H9 (cell line): ENCODE measurements around the gene PRKCA. TPM values are rescaled to one million over a fixed set of nuclear protein-coding genes. Genes with fewer than 3 reads are reported as not detected.

Source experiments
- DNase-seq: peaks from one replicate; pipeline ENCODE4 v3.0.0-alpha.2; 2017
- H2AFZ ChIP-seq: one replicate; pipeline ENCODE4 v1.6.1; 2013; ENCODE audit warnings: mild to moderate bottlenecking, low read length, control low read depth, moderate library complexity
- H2AK5ac ChIP-seq: 2 replicates; pipeline ENCODE4 v1.6.1; 2013; ENCODE audit warnings: low read length, control low read depth, mixed read lengths; ENCODE audit not compliant: insufficient read length
- H2BK120ac ChIP-seq: one replicate; pipeline ENCODE4 v1.6.1; 2013; ENCODE audit warnings: low read depth, mild to moderate bottlenecking, low read length, control low read depth, inconsistent platforms; ENCODE audit not compliant: poor library complexity, severe bottlenecking
- H2BK12ac ChIP-seq: 2 replicates; pipeline ENCODE4 v1.6.1; 2013; ENCODE audit warnings: low read length, control low read depth, mixed read lengths, low read depth; ENCODE audit not compliant: insufficient read length
- H2BK15ac ChIP-seq: 2 replicates; pipeline ENCODE4 v1.6.1; 2013; ENCODE audit warnings: low read depth, low read length, control low read depth
- H2BK20ac ChIP-seq: one replicate; pipeline ENCODE4 v1.6.1; 2013; ENCODE audit warnings: low read depth, mild to moderate bottlenecking, low read length, control low read depth, inconsistent platforms; ENCODE audit not compliant: poor library complexity, severe bottlenecking
- H2BK5ac ChIP-seq: 2 replicates; pipeline ENCODE4 v1.6.1; 2013; ENCODE audit warnings: low read length, control low read depth, mixed read lengths; ENCODE audit not compliant: insufficient read length
- H3K14ac ChIP-seq: 2 replicates; pipeline ENCODE4 v1.6.1; 2013; ENCODE audit warnings: low read length, control low read depth; ENCODE audit not compliant: insufficient read depth
- H3K18ac ChIP-seq: 2 replicates; pipeline ENCODE4 v1.6.1; 2013; ENCODE audit warnings: low read depth, mild to moderate bottlenecking, mixed read lengths, low read length, control low read depth; ENCODE audit not compliant: insufficient read length
- H3K23ac ChIP-seq: 2 replicates; pipeline ENCODE4 v1.6.1; 2013; ENCODE audit warnings: low read length, control low read depth, mixed read lengths, low read depth; ENCODE audit not compliant: insufficient read length
- H3K23me2 ChIP-seq: 2 replicates; pipeline ENCODE4 v1.6.1; 2013; ENCODE audit warnings: low read depth, mild to moderate bottlenecking, mixed read lengths, low read length, control low read depth; ENCODE audit not compliant: insufficient read length, poor library complexity, severe bottlenecking
- H3K27ac ChIP-seq: 2 replicates; pipeline ENCODE4 v1.5.1; 2013; ENCODE audit warnings: low read length, control low read depth, mixed read lengths, low read depth; ENCODE audit not compliant: insufficient read length
- H3K27me3 ChIP-seq: 2 replicates; pipeline ENCODE4 v1.6.1; 2013; ENCODE audit warnings: low read length, control low read depth, inconsistent platforms; ENCODE audit not compliant: insufficient read depth
- H3K4ac ChIP-seq: 2 replicates; pipeline ENCODE4 v1.6.1; 2013; ENCODE audit warnings: low read depth, mild to moderate bottlenecking, control low read depth, inconsistent platforms, low read length, moderate library complexity
- H3K4me1 ChIP-seq: 2 replicates; pipeline ENCODE4 v1.6.1; 2013; ENCODE audit warnings: low read length, control low read depth, inconsistent platforms; ENCODE audit not compliant: insufficient read depth
- H3K4me2 ChIP-seq: 2 replicates; pipeline ENCODE4 v1.6.1; 2013; ENCODE audit warnings: low read length, control low read depth, mixed read lengths; ENCODE audit not compliant: insufficient read length, insufficient read depth
- H3K56ac ChIP-seq: 2 replicates; pipeline ENCODE4 v1.6.1; 2013; ENCODE audit warnings: low read depth, mild to moderate bottlenecking, mixed read lengths, low read length, control low read depth; ENCODE audit not compliant: insufficient read length
- H3K79me1 ChIP-seq: 2 replicates; pipeline ENCODE4 v1.6.1; 2013; ENCODE audit warnings: low read depth, mild to moderate bottlenecking, moderate library complexity, low read length, control low read depth, inconsistent platforms; ENCODE audit not compliant: insufficient read depth, poor library complexity, severe bottlenecking
- H3K79me2 ChIP-seq: 2 replicates; pipeline ENCODE4 v1.6.1; 2013; ENCODE audit warnings: low read length, control low read depth, inconsistent platforms; ENCODE audit not compliant: insufficient read depth
- H3K9ac ChIP-seq: 2 replicates; pipeline ENCODE4 v1.6.1; 2013; ENCODE audit warnings: low read length, control low read depth, mixed read lengths; ENCODE audit not compliant: insufficient read length; ENCODE audit errors: extremely low read depth
- H3K9me3 ChIP-seq: one replicate; pipeline ENCODE4 v1.6.1; 2013; ENCODE audit warnings: low read depth, low read length, inconsistent platforms; ENCODE audit not compliant: control insufficient read depth
- H3T11ph ChIP-seq: one replicate; pipeline ENCODE4 v1.6.1; 2013; ENCODE audit warnings: mild to moderate bottlenecking, low read length, control low read depth, inconsistent platforms
- H4K20me1 ChIP-seq: one replicate; pipeline ENCODE4 v1.6.1; 2013; ENCODE audit not compliant: control insufficient read depth, insufficient read length, insufficient read depth
- H4K5ac ChIP-seq: 2 replicates; pipeline ENCODE4 v1.6.1; 2013; ENCODE audit warnings: low read depth, mild to moderate bottlenecking, mixed read lengths, low read length, control low read depth; ENCODE audit not compliant: insufficient read length
- H4K8ac ChIP-seq: replicated peaks from 2 replicates; pipeline ENCODE4 v1.6.1; 2013; ENCODE audit warnings: low read length, control low read depth, mixed read lengths, low read depth; ENCODE audit not compliant: insufficient read length
- H4K91ac ChIP-seq: 2 replicates; pipeline ENCODE4 v1.6.1; 2013; ENCODE audit warnings: low read depth, mild to moderate bottlenecking, moderate library complexity, mixed read lengths, low read length, control low read depth; ENCODE audit not compliant: insufficient read length
- H3K27ac Mint-ChIP-seq, 3 experiments: 2 replicates in 2 of 3; 3 replicates in 1 of 3; pipeline ENCODE4 v1.8.0; 2020 to 2021; ENCODE audit warnings: mixed read lengths in 3 of 3, mild to moderate bottlenecking in 1 of 3, moderate library complexity in 1 of 3
- H3K27me3 Mint-ChIP-seq: 2 replicates; pipeline ENCODE4 v1.8.0; 2021; ENCODE audit warnings: low read depth, mild to moderate bottlenecking, moderate library complexity, mixed read lengths
- H3K36me3 Mint-ChIP-seq, 3 experiments: 2 replicates in 2 of 3; 3 replicates in 1 of 3; pipeline ENCODE4 v1.8.0; 2020 to 2021; ENCODE audit warnings: low read depth in 3 of 3, mixed read lengths in 3 of 3; ENCODE audit not compliant: insufficient read depth in 1 of 3
- H3K4me1 Mint-ChIP-seq, 2 experiments: 2 replicates each; pipeline ENCODE4 v1.8.0; 2020; ENCODE audit warnings: mixed read lengths in 2 of 2
- H3K4me3 Mint-ChIP-seq, 2 experiments: 2 replicates in 1 of 2; 3 replicates in 1 of 2; pipeline ENCODE4 v1.8.0; 2020 to 2021; ENCODE audit warnings: mild to moderate bottlenecking in 2 of 2, mixed read lengths in 2 of 2, moderate library complexity in 1 of 2
- H3K9me3 Mint-ChIP-seq, 2 experiments: 2 replicates in 1 of 2; 3 replicates in 1 of 2; pipeline ENCODE4 v1.8.0; 2020; ENCODE audit warnings: mild to moderate bottlenecking in 2 of 2, mixed read lengths in 2 of 2, moderate library complexity in 1 of 2
- CTCF ChIP-seq: fragments of 200-600 bp; sonication (generic); conservative IDR thresholded peaks from 3 replicates; pipeline ENCODE4 v1.8.0; 2021; ENCODE audit warnings: antibody characterized with exemption, mild to moderate bottlenecking
- WGBS: extraction: QIAGEN DNeasy Blood & Tissue Kit; methylation state at CpG from one replicate; pipeline ENCODE4 v1.1.7; 2013; ENCODE audit warnings: missing lambda C conversion rate, low lambda C conversion rate, mixed read lengths; ENCODE audit not compliant: insufficient read length; ENCODE audit errors: extremely low coverage; 5-methylcytosine and 5-hydroxymethylcytosine counted together
- total RNA-seq: library from RNA; stranded (reverse); gene quantifications from 2 replicates; pipeline ENCODE4 v1.2.1, GENCODE V29; 2021

Gene PRKCA
- total RNA-seq, 1 experiment from 2014 or later = 10.5 TPM

GRCh38 chr17:66416207-66416940 lies 114.0 kb downstream of the PRKCA start:
- Histone ChIP-seq H3K4me2 (no peak overlapping the region), H4K5ac (no peak overlapping the region), H2BK5ac (no peak overlapping the region), H4K20me1 (no peaks in the 10 kb centered on the region), H3K18ac (no peak overlapping the region), H2BK12ac (no peak overlapping the region), H3K79me2 (no peaks in the 10 kb centered on the region), H4K91ac (no peak overlapping the region), H2BK20ac (no peak overlapping the region), H3K56ac (no peak overlapping the region), H3K14ac (no peak overlapping the region), H2AK5ac (no peak overlapping the region), H2BK15ac (no peak overlapping the region), H3K79me1 (no peaks in the 10 kb centered on the region), H3K9me3 (no peaks in the 10 kb centered on the region), H3K4me1 (peaks cover 3% of the 10 kb centered on the region; the same call in 1 of the 2 replicates), H3K9ac (no peak overlapping the region), H3T11ph (no peak overlapping the region), H2AFZ (no peak overlapping the region), H2BK120ac (no peak overlapping the region), H3K23ac (no peak overlapping the region), H3K27me3 (no peaks in the 10 kb centered on the region), H3K4ac (no peak overlapping the region), H3K27ac (no peak overlapping the region), H4K8ac (no peak overlapping the region), H3K23me2 (no peaks in the 10 kb centered on the region)
- no peaks in the 10 kb centered on the region for H3K9me3 Mint-ChIP-seq
- DNase-seq = no peak
- no peaks in the 10 kb centered on the region for H3K36me3 Mint-ChIP-seq
- H3K27me3 Mint-ChIP-seq = no peaks in the 10 kb centered on the region
- peak overlapping the region in 1 of 3 experiments; percentile 79; a peak in 1 of 7 replicates for H3K27ac Mint-ChIP-seq
- WGBS = no CpG with 5 or more reads among the region's 12 CpGs
- H3K4me3 Mint-ChIP-seq = no peak overlapping the region; a peak in 1 of 5 replicates
- H3K4me1 Mint-ChIP-seq = peaks cover 12 to 22% of the 10 kb centered on the region in 2 experiments
- no peak for TF ChIP-seq CTCF
